SK-N-SH (cell line): ENCODE data around the gene CNTN2. TPM values are rescaled to one million over a fixed set of nuclear protein-coding genes. Genes with fewer than 3 reads are reported as not detected.

Experiments used
- CTCF ChIA-PET: fragments of 300-600, 350-600 bp; formaldehyde crosslinking; extraction: SDS; loops from one replicate; lab custom pipeline; 2021; lab: Yijun Ruan, JAX
- POLR2A ChIA-PET: fragments of 350-600 bp; sonication (Branson Sonifier 250); formaldehyde crosslinking; extraction: SDS; loops from one replicate; lab custom pipeline; 2020; ENCODE audit warnings: antibody characterized with exemption, inconsistent platforms; lab: Yijun Ruan, JAX
- DNase-seq: peaks from one replicate; pipeline ENCODE4 v3.0.0; 2012
- H2AFZ ChIP-seq: fragments of 200-600 bp; sonication (generic); 2 replicates; pipeline ENCODE4 v1.8.1; 2016; ENCODE audit warnings: antibody characterized with exemption, mild to moderate bottlenecking, low read depth
- H3F3A ChIP-seq: fragments of 200-600 bp; sonication (generic); replicated peaks from 2 replicates; pipeline ENCODE3; 2016; ENCODE audit warnings: antibody characterized with exemption, mild to moderate bottlenecking; ENCODE audit not compliant: insufficient read depth
- H3K27ac ChIP-seq, 2 experiments: fragments of 200-500 bp in 1 of 2; fragments of 200-600 bp in 1 of 2; sonication (Bioruptor generic) in 1 of 2; sonication (generic), shearing (Covaris generic) in 1 of 2; 2 replicates each; pipeline versions ENCODE4 v1.5.1 to v1.6.1; 2014 to 2016; ENCODE audit warnings: low read depth in 2 of 2, inconsistent platforms in 1 of 2, low read length in 1 of 2, mild to moderate bottlenecking in 1 of 2, mixed read lengths in 1 of 2
- H3K27me3 ChIP-seq: fragments of 200-600 bp; sonication (generic), shearing (Covaris generic); 2 replicates; pipeline ENCODE4 v1.6.1; 2016; ENCODE audit warnings: mixed run types; ENCODE audit not compliant: insufficient read depth
- H3K36me3 ChIP-seq, 2 experiments: fragments of 200-500 bp in 1 of 2; fragments of 200-600 bp in 1 of 2; sonication (Bioruptor generic) in 1 of 2; sonication (generic) in 1 of 2; replicated peaks in 1 of 2; 2 replicates each; pipeline versions ENCODE3 to v1.5.1; 2014 to 2016; ENCODE audit warnings: low read length in 1 of 2, mild to moderate bottlenecking in 1 of 2; ENCODE audit not compliant: insufficient read depth in 2 of 2, control insufficient read depth in 1 of 2
- H3K4me1 ChIP-seq, 2 experiments: fragments of 200-500 bp in 1 of 2; fragments of 200-600 bp in 1 of 2; sonication (Bioruptor generic) in 1 of 2; sonication (generic), shearing (Covaris generic) in 1 of 2; 2 replicates each; pipeline versions ENCODE4 v1.5.1 to v1.6.1; 2014 to 2016; ENCODE audit warnings: low read depth in 1 of 2, low read length in 1 of 2, mixed run types in 1 of 2; ENCODE audit not compliant: insufficient read depth in 2 of 2, control insufficient read depth in 1 of 2
- H3K4me2 ChIP-seq: fragments of 200-600 bp; sonication (generic), shearing (Covaris generic); 2 replicates; pipeline ENCODE4 v1.6.1; 2017; ENCODE audit warnings: mixed run types
- H3K4me3 ChIP-seq, 2 experiments: fragments of 200-500 bp in 1 of 2; fragments of 200-600 bp in 1 of 2; sonication (Bioruptor generic) in 1 of 2; sonication (generic), shearing (Covaris generic) in 1 of 2; 2 replicates each; pipeline versions ENCODE4 v1.5.1 to v1.8.1; 2014 to 2016; ENCODE audit warnings: low read depth in 2 of 2, inconsistent platforms in 1 of 2, low read length in 1 of 2, mild to moderate bottlenecking in 1 of 2, mixed read lengths in 1 of 2, moderate library complexity in 1 of 2
- H3K79me2 ChIP-seq: fragments of 200-600 bp; sonication (generic); 2 replicates; pipeline ENCODE4 v1.8.1; 2017; ENCODE audit warnings: mild to moderate bottlenecking; ENCODE audit not compliant: insufficient read depth
- H3K9ac ChIP-seq: fragments of 200-600 bp; sonication (generic); 2 replicates; pipeline ENCODE4 v1.6.1; 2017; ENCODE audit warnings: mixed run types
- H3K9me2 ChIP-seq: fragments of 200-600 bp; sonication (generic); 2 replicates; pipeline ENCODE4 v1.6.1; 2017; ENCODE audit warnings: mixed run types
- H3K9me3 ChIP-seq: fragments of 200-600 bp; sonication (generic); 2 replicates; pipeline ENCODE4 v1.6.1; 2017; ENCODE audit warnings: mixed run types, mild to moderate bottlenecking, moderate library complexity
- H4K20me1 ChIP-seq: fragments of 200-600 bp; sonication (generic); 2 replicates; pipeline ENCODE4 v1.6.1; 2017; ENCODE audit warnings: mild to moderate bottlenecking, mixed run types; ENCODE audit not compliant: insufficient read depth
- CHD2 ChIP-seq: fragments of 150-350 bp; IDR thresholded peaks from 2 replicates; pipeline ENCODE4 v1.6.1; 2018; ENCODE audit warnings: low read length; ENCODE audit not compliant: partially characterized antibody
- EP300 ChIP-seq, 2 experiments: IDR thresholded peaks; 2 replicates each; pipeline versions ENCODE4 v1.4.0 to v1.6.1; 2012; ENCODE audit warnings: borderline replicate concordance in 1 of 2, low read depth in 1 of 2, low read length in 1 of 2
- GATA2 ChIP-seq: sonication (generic); formaldehyde crosslinking; IDR thresholded peaks from 2 replicates; pipeline ENCODE4 v1.5.0; 2020; ENCODE audit warnings: mild to moderate bottlenecking, missing genetic modification reagents
- JUND ChIP-seq: IDR thresholded peaks from 2 replicates; pipeline ENCODE4 v1.4.0; 2012
- NRF1 ChIP-seq: IDR thresholded peaks from 2 replicates; pipeline ENCODE4 v1.6.1; 2012; ENCODE audit warnings: low read depth, mild to moderate bottlenecking, low read length
- RCOR1 ChIP-seq: fragments of 150-350 bp; IDR thresholded peaks from 2 replicates; pipeline ENCODE4 v1.6.1; 2017; ENCODE audit warnings: antibody characterized with exemption, low read length
- RFX5 ChIP-seq: IDR thresholded peaks from 2 replicates; pipeline ENCODE4 v1.6.1; 2012; ENCODE audit warnings: mild to moderate bottlenecking, improper control_type of control experiment, low read length
- SIN3A ChIP-seq: IDR thresholded peaks from 2 replicates; pipeline ENCODE4 v1.6.1; 2012; ENCODE audit warnings: low read depth, mild to moderate bottlenecking, low read length, moderate library complexity, borderline replicate concordance
- SMC3 ChIP-seq: IDR thresholded peaks from 2 replicates; pipeline ENCODE4 v1.6.1; 2012; ENCODE audit warnings: low read depth, low read length, improper control_type of control experiment
- TAF1 ChIP-seq: IDR thresholded peaks from 2 replicates; pipeline ENCODE4 v1.6.1; 2012; ENCODE audit warnings: low read depth, mild to moderate bottlenecking, low read length, moderate library complexity, borderline replicate concordance
- TCF12 ChIP-seq: IDR thresholded peaks from 2 replicates; pipeline ENCODE4 v1.4.0; 2012
- TEAD4 ChIP-seq: IDR thresholded peaks from 2 replicates; pipeline ENCODE4 v1.4.0; 2012; ENCODE audit warnings: mild to moderate bottlenecking, borderline replicate concordance; ENCODE audit not compliant: insufficient read depth
- WGBS: methylation state at CpG from one replicate; pipeline ENCODE4 v1.1.6; 2017; ENCODE audit warnings: low lambda C conversion rate; 5-methylcytosine and 5-hydroxymethylcytosine counted together
- polyA plus RNA-seq, 3 experiments: library from polyadenylated mRNA; depleted of rRNA; stranded (reverse); fragments of >200 nt; gene quantifications; 2 replicates each; pipeline ENCODE4 v1.2.3, GENCODE V29; 2012
- TF ChIP-seq, protein P1 (sequence below): fragments of 150-350 bp; IDR thresholded peaks from 2 replicates; pipeline ENCODE4 v1.6.1; 2016; ENCODE audit warnings: mild to moderate bottlenecking, low read depth, low read length
- TF ChIP-seq, protein P2 (sequence below): IDR thresholded peaks from 2 replicates; pipeline ENCODE4 v1.6.1; 2012; ENCODE audit warnings: mild to moderate bottlenecking, low read depth, low read length, moderate library complexity
- TF ChIP-seq, protein P3 (sequence below): IDR thresholded peaks from 2 replicates; pipeline ENCODE4 v1.4.0; 2012; ENCODE audit warnings: low read depth, borderline replicate concordance

The CNTN2 gene
- polyA plus RNA-seq, 1 of the 3 experiments (the other 2 are of a cell fraction) = 0.02 TPM

DNA sequence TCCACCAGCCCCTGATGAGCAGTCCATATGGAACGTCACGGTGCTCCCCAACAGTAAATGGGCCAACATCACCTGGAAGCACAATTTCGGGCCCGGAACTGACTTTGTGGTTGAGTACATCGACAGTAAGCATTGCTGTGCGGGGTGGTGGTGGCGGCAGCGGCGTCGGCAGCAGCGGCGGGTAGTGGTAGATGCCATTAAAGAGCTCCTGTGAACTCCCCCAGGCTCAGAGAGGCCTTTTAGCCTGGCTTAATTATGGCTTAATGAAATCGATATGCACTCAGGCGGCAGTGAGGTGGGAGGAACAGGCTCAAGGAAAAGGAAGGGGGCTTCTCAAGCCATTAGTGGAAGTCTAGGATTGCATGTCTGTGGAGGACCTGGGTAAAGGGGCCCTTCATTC is 41.9 kb upstream of the CNTN2 start:
- Histone ChIP-seq H3K4me2 (no peak overlapping the region), H3K27me3 (no peaks in the 10 kb centered on the region), H3K4me1 (peaks cover 0 to 19% of the 10 kb centered on the region in 2 experiments; a peak in 1 of 4 replicates), H3K9ac (no peak overlapping the region), H3K27ac (no peak overlapping the region), H3K36me3 (no peaks in the 10 kb centered on the region), H4K20me1 (no peaks in the 10 kb centered on the region), H3K79me2 (no peaks in the 10 kb centered on the region), H3K9me3 (no peaks in the 10 kb centered on the region), H3K4me3 (no peak overlapping the region), H3F3A (no peaks in the 10 kb centered on the region), H2AFZ (no peak overlapping the region), H3K9me2 (no peaks in the 10 kb centered on the region)
- WGBS = 82% methylated on average over 14 of the region's 14 CpGs
- DNase-seq = no peak
- no peak for TF ChIP-seq NRF1
- no peak for TF ChIP-seq SMC3
- TF ChIP-seq, protein P1, sequence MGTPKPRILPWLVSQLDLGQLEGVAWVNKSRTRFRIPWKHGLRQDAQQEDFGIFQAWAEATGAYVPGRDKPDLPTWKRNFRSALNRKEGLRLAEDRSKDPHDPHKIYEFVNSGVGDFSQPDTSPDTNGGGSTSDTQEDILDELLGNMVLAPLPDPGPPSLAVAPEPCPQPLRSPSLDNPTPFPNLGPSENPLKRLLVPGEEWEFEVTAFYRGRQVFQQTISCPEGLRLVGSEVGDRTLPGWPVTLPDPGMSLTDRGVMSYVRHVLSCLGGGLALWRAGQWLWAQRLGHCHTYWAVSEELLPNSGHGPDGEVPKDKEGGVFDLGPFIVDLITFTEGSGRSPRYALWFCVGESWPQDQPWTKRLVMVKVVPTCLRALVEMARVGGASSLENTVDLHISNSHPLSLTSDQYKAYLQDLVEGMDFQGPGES = no peak
- TF ChIP-seq GATA2 = no peak
- no peak for TF ChIP-seq CHD2
- no peak for TF ChIP-seq RFX5
- TF ChIP-seq TCF12 = no peak
- TF ChIP-seq TAF1 = no peak
- TF ChIP-seq SIN3A = no peak
- TF ChIP-seq EP300 (IDR thresholded peaks at IDR 0.05; ENCODE audit: borderline replicate concordance in 1 of 2, low read depth in 1 of 2, low read length in 1 of 2) = no peak
- no peak for TF ChIP-seq JUND
- CTCF ChIA-PET = interaction anchor here (1.1 to 26.4 kb wide), 5 partner anchors 12 to 237 kb away, joined by 4 to 756 read pairs (median 6); no protein-coding TSS in a partner anchor
- POLR2A ChIA-PET = interaction anchor here (0.6 kb wide), 1 partner anchor 21 kb away, joined by 4 read pairs; no protein-coding TSS in a partner anchor

DNA sequence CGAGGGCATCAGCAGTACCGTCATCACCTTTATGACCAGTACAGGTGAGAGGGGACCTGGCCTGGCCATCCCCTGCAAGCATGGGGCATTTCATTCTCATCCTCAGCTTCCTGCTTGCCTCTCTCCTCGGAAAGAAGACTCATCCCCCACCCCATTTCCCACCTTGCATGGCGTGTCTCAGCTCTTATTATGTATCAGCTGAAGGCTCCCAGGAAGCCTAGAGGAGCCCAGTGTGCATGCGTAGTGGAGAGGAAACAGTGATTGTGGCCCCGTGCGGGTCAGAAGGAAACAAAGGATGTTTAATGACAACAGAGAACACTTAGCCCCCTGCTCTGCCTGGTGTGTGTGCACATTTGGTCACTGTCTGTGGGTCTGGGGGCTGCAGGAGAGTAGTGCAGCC is 40.3 kb upstream of the CNTN2 start:
- no peaks in the 10 kb centered on the region for H3K79me2 ChIP-seq
- no peak for DNase-seq
- no peak overlapping the region for H3K4me3 ChIP-seq
- H3K4me2 ChIP-seq = no peak overlapping the region
- WGBS = 77% methylated on average over 5 of the region's 7 CpGs
- TF ChIP-seq, protein P2, sequence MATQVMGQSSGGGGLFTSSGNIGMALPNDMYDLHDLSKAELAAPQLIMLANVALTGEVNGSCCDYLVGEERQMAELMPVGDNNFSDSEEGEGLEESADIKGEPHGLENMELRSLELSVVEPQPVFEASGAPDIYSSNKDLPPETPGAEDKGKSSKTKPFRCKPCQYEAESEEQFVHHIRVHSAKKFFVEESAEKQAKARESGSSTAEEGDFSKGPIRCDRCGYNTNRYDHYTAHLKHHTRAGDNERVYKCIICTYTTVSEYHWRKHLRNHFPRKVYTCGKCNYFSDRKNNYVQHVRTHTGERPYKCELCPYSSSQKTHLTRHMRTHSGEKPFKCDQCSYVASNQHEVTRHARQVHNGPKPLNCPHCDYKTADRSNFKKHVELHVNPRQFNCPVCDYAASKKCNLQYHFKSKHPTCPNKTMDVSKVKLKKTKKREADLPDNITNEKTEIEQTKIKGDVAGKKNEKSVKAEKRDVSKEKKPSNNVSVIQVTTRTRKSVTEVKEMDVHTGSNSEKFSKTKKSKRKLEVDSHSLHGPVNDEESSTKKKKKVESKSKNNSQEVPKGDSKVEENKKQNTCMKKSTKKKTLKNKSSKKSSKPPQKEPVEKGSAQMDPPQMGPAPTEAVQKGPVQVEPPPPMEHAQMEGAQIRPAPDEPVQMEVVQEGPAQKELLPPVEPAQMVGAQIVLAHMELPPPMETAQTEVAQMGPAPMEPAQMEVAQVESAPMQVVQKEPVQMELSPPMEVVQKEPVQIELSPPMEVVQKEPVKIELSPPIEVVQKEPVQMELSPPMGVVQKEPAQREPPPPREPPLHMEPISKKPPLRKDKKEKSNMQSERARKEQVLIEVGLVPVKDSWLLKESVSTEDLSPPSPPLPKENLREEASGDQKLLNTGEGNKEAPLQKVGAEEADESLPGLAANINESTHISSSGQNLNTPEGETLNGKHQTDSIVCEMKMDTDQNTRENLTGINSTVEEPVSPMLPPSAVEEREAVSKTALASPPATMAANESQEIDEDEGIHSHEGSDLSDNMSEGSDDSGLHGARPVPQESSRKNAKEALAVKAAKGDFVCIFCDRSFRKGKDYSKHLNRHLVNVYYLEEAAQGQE = no peak
- TF ChIP-seq, protein P3, sequence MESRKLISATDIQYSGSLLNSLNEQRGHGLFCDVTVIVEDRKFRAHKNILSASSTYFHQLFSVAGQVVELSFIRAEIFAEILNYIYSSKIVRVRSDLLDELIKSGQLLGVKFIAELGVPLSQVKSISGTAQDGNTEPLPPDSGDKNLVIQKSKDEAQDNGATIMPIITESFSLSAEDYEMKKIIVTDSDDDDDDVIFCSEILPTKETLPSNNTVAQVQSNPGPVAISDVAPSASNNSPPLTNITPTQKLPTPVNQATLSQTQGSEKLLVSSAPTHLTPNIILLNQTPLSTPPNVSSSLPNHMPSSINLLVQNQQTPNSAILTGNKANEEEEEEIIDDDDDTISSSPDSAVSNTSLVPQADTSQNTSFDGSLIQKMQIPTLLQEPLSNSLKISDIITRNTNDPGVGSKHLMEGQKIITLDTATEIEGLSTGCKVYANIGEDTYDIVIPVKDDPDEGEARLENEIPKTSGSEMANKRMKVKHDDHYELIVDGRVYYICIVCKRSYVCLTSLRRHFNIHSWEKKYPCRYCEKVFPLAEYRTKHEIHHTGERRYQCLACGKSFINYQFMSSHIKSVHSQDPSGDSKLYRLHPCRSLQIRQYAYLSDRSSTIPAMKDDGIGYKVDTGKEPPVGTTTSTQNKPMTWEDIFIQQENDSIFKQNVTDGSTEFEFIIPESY = no peak
- no peak for TF ChIP-seq JUND
- TF ChIP-seq RCOR1 = no peak
- no peak for TF ChIP-seq GATA2
- no peak for TF ChIP-seq TEAD4
- TF ChIP-seq CHD2 = no peak
- no peaks in the 10 kb centered on the region for H3K27me3 ChIP-seq
- no peaks in the 10 kb centered on the region for H4K20me1 ChIP-seq
- H3K36me3 ChIP-seq = no peaks in the 10 kb centered on the region
- no peak overlapping the region for H2AFZ ChIP-seq
- H3K9me3 ChIP-seq = no peaks in the 10 kb centered on the region
- H3K27ac ChIP-seq = no peak overlapping the region
- CTCF ChIA-PET = interaction anchor here (1.7 to 26.4 kb wide), 3 partner anchors 14 to 211 kb away, joined by 3 to 756 read pairs (median 99); no protein-coding TSS in a partner anchor
- POLR2A ChIA-PET = no interaction called here
- H3K9me2 ChIP-seq = no peaks in the 10 kb centered on the region
- no peak overlapping the region for H3K9ac ChIP-seq
- H3F3A ChIP-seq = no peaks in the 10 kb centered on the region
- H3K4me1 ChIP-seq = peaks cover 0 to 19% of the 10 kb centered on the region in 2 experiments; a peak in 1 of 4 replicates
